Effector memory CD8-positive, alpha-beta T cell (primary cell): ENCODE results near the gene APOO.

Source experiments
- ATAC-seq: fragments of 150-1000 bp; cut with Tn5 transposase; replicated peaks from 2 replicates; pipeline ENCODE4 v1.10.0; 2021; ENCODE audit warnings: mild to moderate bottlenecking, moderate library complexity
- DNase-seq, 3 experiments: peaks; one replicate each; pipeline ENCODE4 v3.0.0; 2021
- H3K27ac Mint-ChIP-seq, 2 donors: one replicate each; pipeline ENCODE4 v1.8.0; 2022; ENCODE audit warnings: mild to moderate bottlenecking in 2 of 2, mixed read lengths in 2 of 2, moderate library complexity in 2 of 2
- H3K27me3 Mint-ChIP-seq, 2 donors: one replicate each; pipeline ENCODE4 v1.8.0; 2022; ENCODE audit warnings: mixed read lengths in 2 of 2
- H3K36me3 Mint-ChIP-seq: one replicate; pipeline ENCODE4 v1.8.0; 2022; ENCODE audit warnings: mild to moderate bottlenecking, moderate library complexity, mixed read lengths; ENCODE audit not compliant: insufficient read depth
- H3K4me1 Mint-ChIP-seq, 2 donors: one replicate each; pipeline ENCODE4 v1.8.0; 2022; ENCODE audit warnings: low read depth in 2 of 2, mixed read lengths in 2 of 2
- H3K4me3 Mint-ChIP-seq, 2 donors: one replicate each; pipeline ENCODE4 v1.8.0; 2022; ENCODE audit warnings: mild to moderate bottlenecking in 2 of 2, mixed read lengths in 2 of 2, moderate library complexity in 2 of 2
- H3K9me3 Mint-ChIP-seq, 2 donors: one replicate each; pipeline ENCODE4 v1.8.0; 2022; ENCODE audit warnings: mixed read lengths in 2 of 2

APOO gene

DNA sequence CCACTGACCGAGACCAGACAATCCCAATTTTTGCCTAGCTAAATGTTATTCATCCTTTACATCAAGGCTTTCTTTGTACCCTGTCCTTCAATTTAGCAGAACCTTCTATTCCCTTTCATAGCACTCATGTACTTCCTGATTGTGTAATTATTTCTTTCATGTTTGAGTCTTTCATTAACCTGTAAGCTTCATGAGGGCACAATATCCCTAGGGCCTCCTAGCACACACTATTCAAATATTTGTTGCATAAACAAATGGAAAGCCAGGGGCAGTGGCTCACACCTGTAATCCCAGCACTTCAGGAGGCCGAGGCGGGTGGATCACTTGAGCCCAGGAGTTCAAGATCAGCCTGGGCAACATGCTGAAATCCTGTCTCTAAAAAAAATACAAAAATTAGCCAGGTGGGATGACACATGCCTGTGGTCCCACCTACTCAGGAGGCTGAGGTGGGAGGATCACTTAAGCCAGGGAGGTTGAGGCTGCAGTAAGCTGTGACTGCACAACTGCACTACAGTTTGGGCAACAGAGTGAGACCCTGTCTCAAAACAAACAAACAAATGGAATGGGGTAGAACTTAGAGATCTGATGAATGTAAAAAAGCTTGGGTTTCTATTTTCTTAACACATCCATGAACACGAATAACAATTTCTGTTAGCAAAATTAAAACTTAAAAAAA lies 65.8 kb downstream of the APOO start:
- Mint-ChIP-seq H3K27ac (no peak overlapping the region), H3K9me3 (no peaks in the 10 kb centered on the region), H3K4me3 (no peak overlapping the region), H3K4me1 (no peaks in the 10 kb centered on the region), H3K27me3 (no peaks in the 10 kb centered on the region), H3K36me3 (peaks cover 3% of the 10 kb centered on the region)
- ATAC-seq, result no peak
- no peak for DNase-seq

DNA sequence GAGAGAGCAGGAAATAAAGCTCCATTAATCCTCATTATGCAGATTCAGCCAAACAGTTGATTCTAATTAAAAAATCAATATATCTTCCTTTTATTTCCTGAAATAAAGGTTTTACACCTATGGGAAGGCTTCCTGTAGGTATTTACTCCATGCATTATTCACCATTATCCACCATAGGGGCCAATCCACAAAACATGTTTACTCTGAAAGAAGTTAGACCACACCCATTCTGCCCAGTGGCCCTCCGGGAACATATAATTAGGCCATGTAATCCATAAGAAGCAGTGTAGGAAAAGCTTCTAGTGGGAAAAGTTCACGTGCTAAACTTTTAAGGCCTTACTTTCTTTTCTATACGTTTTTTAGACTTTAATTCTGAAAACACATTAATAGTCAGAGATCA lies 67.1 kb downstream of the APOO start:
- Mint-ChIP-seq H3K4me1 (no peaks in the 10 kb centered on the region), H3K4me3 (no peak overlapping the region), H3K27me3 (no peaks in the 10 kb centered on the region), H3K36me3 (peaks cover 3% of the 10 kb centered on the region), H3K9me3 (no peaks in the 10 kb centered on the region), H3K27ac (no peak overlapping the region)
- DNase-seq, result no peak
- no peak for ATAC-seq

DNA sequence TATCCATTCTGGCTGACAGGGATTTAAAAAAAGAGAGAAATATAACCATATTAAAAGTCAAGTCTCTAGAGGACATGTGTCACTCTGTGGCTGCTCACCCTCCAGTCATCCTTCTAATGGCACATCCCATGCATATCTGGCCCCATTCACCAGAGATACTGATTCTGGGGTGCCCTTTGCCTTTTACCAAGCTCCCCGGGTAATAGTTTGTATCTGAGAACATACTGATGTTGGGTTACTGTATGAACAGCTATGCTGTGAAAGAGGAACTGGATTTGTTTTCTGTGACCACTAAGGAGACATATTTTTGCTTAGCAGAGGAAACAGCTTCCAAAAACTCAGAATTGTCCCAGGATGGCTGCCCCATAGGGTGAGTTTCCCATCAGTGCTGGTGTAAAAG lies 68.8 kb downstream of the APOO start:
- DNase-seq (no peak), ATAC-seq (no peak)
- Mint-ChIP-seq H3K4me1 (no peaks in the 10 kb centered on the region), H3K4me3 (no peak overlapping the region), H3K27ac (no peak overlapping the region), H3K36me3 (peaks cover 3% of the 10 kb centered on the region), H3K9me3 (no peaks in the 10 kb centered on the region), H3K27me3 (no peaks in the 10 kb centered on the region)

DNA sequence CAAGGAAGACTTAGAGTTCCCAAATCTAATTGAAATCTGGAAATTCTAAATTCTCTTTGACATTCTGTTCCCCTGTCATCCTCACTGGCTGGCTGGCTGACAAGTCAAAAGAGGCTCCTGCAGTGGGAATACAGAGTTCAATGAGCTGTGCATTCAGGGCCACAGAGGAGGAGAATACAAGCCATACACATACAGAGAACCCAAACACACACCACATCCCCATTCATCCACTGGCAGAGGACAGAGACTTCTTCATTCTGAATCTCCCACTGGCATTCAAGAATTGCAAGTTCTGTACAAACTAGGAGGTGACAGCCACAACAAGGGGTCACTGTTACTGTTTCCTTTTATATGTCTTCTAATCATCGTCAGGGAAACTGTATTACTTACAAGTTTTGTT lies 75.0 kb downstream of the APOO start:
- peak overlapping the region in 1 of 2 donors; percentile 82 for H3K27ac Mint-ChIP-seq
- H3K9me3 Mint-ChIP-seq, result no peaks in the 10 kb centered on the region
- ATAC-seq (no peak), DNase-seq (no peak)
- H3K36me3 Mint-ChIP-seq, result no peaks in the 10 kb centered on the region
- H3K4me3 Mint-ChIP-seq, result no peak overlapping the region
- H3K4me1 Mint-ChIP-seq, result no peaks in the 10 kb centered on the region
- no peaks in the 10 kb centered on the region for H3K27me3 Mint-ChIP-seq

DNA sequence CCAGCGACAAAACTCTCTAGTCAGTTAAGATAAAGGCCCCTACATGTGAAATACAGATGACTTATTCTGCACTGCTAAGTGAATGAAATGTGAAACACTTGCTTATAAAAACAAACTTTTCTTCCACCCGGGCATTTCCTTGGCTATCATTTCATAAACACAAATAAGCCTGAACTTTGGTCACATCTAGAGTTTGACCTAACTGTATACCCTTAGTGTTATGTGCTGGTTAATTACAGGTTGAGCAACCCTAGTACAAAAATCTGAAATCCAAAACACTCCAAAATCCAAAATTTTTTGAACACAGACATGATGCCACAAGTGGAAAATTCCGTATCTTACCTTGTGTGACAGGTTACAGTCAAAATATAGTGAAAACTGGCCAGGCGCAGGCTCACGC lies 78.9 kb downstream of the APOO start:
- Mint-ChIP-seq H3K4me1 (no peaks in the 10 kb centered on the region), H3K4me3 (no peak overlapping the region), H3K36me3 (no peaks in the 10 kb centered on the region), H3K9me3 (no peaks in the 10 kb centered on the region), H3K27ac (no peak overlapping the region), H3K27me3 (no peaks in the 10 kb centered on the region)
- ATAC-seq (no peak), DNase-seq (no peak)

DNA sequence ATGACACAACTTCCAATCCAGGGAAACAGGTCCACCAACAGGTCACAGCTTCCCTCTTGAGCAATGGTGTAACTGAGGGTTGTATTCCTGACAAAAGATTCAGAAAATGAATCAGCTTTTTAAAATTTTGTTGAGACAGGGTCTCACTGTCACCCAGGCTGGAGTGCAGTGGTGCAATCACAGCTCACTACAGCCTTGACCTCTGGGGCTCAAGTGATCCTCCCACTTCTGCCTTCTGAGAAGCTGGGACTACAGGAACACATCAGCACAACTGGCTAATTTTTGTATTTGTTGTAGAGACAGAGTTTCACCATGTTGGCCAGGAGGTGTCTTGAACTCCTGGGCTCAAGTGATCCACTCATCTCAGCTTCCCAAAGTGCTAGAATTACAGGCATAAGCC lies 81.1 kb downstream of the APOO start:
- H3K27ac Mint-ChIP-seq, result no peak overlapping the region
- H3K27me3 Mint-ChIP-seq, result no peaks in the 10 kb centered on the region
- no peaks in the 10 kb centered on the region for H3K9me3 Mint-ChIP-seq
- H3K4me3 Mint-ChIP-seq, result no peak overlapping the region
- no peak for ATAC-seq
- no peak for DNase-seq
- H3K36me3 Mint-ChIP-seq, result no peaks in the 10 kb centered on the region
- H3K4me1 Mint-ChIP-seq, result no peaks in the 10 kb centered on the region

DNA sequence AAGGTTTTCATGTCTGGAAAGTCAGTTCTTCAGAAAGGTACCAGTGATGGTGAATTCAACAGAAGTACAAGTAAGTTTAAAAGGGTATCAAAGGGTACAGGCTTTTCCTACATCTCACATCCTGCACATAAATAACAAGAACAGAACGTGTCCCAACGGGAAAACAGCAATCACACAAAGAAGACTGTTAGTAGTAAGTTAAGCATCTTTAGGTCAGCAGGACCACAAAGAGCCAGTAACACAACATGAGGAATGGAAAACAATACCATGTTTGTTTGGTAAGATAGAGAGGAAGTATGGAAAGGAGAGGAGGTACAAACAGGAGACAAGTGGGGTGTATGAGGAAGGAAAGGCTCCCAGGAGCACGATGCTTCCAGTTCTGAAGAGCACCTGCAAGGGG lies 81.5 kb downstream of the APOO start:
- Mint-ChIP-seq H3K9me3 (no peaks in the 10 kb centered on the region), H3K36me3 (no peaks in the 10 kb centered on the region), H3K4me1 (no peaks in the 10 kb centered on the region), H3K4me3 (no peak overlapping the region), H3K27me3 (no peaks in the 10 kb centered on the region), H3K27ac (no peak overlapping the region)
- DNase-seq (no peak), ATAC-seq (no peak)

DNA sequence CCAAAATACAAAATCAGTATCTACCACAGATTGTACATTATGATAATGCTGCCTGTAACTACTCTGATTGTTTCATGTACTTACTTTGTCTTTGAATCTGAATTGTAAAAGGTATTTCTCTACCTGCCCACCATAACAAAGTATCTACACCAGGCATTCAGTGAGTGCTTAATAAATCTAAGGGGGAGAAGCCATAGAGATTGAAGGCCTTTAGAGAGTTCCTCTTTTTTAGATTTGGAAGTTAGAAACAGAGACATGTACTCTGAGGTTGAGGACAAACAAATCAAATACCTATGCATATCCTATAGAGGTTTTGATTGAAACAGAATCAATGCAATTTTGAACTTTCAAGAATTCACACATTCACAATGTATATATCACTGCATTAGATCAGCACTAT lies 82.1 kb downstream of the APOO start:
- no peaks in the 10 kb centered on the region for H3K27me3 Mint-ChIP-seq
- no peaks in the 10 kb centered on the region for H3K9me3 Mint-ChIP-seq
- H3K27ac Mint-ChIP-seq, result no peak overlapping the region
- no peak overlapping the region for H3K4me3 Mint-ChIP-seq
- no peaks in the 10 kb centered on the region for H3K4me1 Mint-ChIP-seq
- H3K36me3 Mint-ChIP-seq, result no peaks in the 10 kb centered on the region
- DNase-seq (no peak), ATAC-seq (no peak)

DNA sequence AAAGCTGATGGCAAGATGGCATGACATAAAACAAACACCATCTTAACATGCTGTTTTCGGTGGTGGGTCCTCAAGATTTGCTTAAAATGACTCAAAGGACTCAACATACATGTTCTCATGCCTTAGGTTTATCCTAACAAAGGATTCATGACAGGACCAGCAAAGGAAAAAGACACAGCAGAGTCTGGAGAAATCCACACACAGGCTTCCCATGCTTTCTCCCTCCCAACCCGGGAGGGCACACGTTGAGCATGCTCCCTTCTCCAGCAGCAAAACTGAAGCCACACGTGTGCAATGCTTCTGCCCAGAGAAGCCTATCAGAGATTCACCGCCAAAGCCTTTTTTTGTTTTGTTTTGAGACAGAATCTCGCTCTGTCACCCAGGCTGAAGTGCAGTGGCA lies 84.9 kb downstream of the APOO start:
- DNase-seq (no peak), ATAC-seq (no peak)
- Mint-ChIP-seq H3K27ac (no peak overlapping the region), H3K4me3 (no peak overlapping the region), H3K4me1 (no peaks in the 10 kb centered on the region), H3K27me3 (no peaks in the 10 kb centered on the region), H3K9me3 (no peaks in the 10 kb centered on the region), H3K36me3 (no peaks in the 10 kb centered on the region)

DNA sequence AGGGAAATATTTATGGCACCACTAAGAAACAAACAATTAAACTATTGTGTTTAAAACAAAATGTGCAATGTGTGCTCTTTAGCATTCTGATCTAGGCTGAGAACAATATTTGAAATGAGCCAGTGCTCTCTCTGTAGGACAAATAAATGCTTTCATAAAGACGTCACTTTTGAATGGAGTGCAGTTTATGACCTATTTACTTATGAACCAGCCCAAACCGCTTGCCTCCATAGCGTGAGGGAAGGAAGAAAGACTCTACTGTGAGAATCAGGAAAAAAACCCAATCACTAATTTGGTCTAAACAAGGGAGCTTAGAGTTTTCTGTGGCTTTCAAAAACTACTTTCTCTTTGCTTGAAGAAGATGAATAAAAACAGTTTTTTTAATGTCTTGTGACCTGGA lies 85.3 kb downstream of the APOO start:
- Mint-ChIP-seq H3K4me3 (no peak overlapping the region), H3K9me3 (no peaks in the 10 kb centered on the region), H3K4me1 (no peaks in the 10 kb centered on the region), H3K36me3 (no peaks in the 10 kb centered on the region), H3K27ac (no peak overlapping the region), H3K27me3 (no peaks in the 10 kb centered on the region)
- ATAC-seq (no peak), DNase-seq (no peak)

DNA sequence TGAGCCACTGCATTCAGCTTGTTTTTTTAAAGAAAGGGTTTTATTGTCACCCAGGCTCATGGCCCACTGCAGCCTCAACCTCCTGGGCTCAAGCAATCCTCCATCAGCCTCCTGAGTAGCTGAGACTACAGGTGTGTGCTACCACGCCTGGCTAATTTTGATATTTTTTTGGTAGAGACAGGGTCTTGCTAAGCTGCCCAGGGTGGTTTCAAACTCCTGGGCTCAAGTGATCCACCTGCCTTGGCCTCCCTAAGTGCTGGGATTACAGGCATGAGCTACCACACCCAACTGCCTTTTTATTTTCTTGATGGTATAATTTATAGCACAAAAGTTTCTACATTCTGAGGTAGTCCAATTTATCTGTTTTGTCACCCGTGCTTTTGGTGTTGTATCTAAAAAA lies 85.9 kb downstream of the APOO start:
- Mint-ChIP-seq H3K27me3 (no peaks in the 10 kb centered on the region), H3K4me3 (no peak overlapping the region), H3K9me3 (no peaks in the 10 kb centered on the region), H3K4me1 (no peaks in the 10 kb centered on the region), H3K27ac (no peak overlapping the region), H3K36me3 (no peaks in the 10 kb centered on the region)
- no peak for DNase-seq
- ATAC-seq, result no peak

DNA sequence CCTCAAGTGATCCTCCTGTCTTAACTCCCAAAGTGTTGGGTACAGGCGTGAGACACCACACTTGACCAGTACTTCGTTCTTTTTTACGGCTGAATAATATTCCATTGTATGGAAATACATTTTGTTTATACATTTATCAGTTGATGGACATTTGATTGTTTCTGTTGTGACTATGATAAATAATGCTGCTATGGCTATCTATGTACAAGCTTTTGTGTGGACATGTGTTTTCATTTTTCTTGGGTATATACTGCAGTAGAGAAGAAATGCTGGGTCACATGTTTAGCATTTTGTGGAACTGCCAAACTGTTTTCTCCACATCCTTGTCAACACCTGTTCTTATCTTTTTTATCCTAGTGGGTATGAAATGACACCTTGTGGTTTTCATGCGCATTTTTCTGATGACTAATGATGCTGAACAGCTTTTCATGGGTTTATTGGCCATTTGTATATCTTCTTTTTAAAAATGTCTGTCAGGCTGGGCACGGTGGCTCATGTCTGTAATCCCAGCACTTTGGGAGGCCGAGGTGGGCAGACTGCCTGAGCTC lies 87.4 kb downstream of the APOO start:
- DNase-seq (no peak), ATAC-seq (no peak)
- no peaks in the 10 kb centered on the region for H3K36me3 Mint-ChIP-seq
- H3K27ac Mint-ChIP-seq, result no peak overlapping the region
- no peaks in the 10 kb centered on the region for H3K9me3 Mint-ChIP-seq
- H3K4me1 Mint-ChIP-seq, result no peaks in the 10 kb centered on the region
- no peak overlapping the region for H3K4me3 Mint-ChIP-seq
- no peaks in the 10 kb centered on the region for H3K27me3 Mint-ChIP-seq

DNA sequence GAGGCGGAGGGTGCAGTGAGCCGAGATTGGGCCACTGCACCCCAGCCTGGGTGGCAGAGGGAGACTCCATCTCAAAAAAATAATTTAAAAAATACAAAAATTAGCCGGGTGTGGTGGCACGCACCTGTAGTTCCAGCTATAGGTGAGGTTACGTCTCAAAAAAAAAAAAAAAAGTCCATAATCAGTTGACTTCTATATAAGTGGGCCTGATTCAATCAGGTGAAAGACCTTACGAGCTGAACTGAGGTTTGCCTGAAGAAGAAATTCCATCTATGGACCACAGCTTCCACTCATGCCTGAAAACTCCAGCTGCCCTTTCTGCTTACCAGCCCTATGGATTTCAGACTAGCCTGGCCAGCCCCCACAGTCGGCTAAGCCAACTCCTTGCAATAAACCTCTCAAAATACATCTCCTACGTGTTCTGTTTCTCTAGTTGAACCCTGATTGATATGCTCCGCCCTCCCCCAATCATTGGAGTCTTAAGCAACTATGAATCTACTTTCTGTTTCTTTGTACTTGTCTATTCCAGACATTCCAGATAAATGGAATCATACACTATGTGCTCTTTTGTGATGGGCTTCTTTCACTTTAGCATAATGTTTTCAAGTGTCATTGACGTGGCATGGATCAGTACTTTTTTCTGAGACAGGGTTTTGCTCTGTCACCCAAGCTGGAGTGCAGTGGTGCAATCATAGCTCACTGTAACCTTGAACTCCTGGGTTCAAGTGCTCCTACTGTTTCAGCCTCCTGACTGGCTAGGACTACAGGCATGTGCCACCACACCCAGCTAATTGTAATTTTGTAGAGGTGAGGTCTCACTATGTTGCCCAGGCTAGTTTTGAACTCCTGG lies 88.1 kb downstream of the APOO start:
- no peaks in the 10 kb centered on the region for H3K27me3 Mint-ChIP-seq
- no peak for ATAC-seq
- H3K4me3 Mint-ChIP-seq, result no peak overlapping the region
- no peaks in the 10 kb centered on the region for H3K36me3 Mint-ChIP-seq
- no peak for DNase-seq
- no peaks in the 10 kb centered on the region for H3K9me3 Mint-ChIP-seq
- H3K27ac Mint-ChIP-seq, result no peak overlapping the region
- H3K4me1 Mint-ChIP-seq, result no peaks in the 10 kb centered on the region

DNA sequence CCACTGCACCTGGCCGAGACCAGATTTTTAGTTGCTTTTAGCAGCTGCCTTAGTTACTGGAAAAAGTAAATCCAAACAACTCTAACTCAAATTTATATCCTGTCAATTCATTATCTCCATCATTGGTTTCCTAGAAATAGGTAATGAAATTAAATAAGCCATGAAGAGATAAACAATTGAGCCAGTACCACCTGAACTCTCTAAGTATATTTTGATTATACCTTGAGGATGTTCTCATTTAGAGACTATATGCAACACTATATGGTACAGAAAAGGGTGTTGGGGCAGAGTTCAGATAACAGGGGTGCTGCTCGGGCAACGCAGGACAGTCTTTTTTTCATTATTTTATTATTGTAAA lies 89.8 kb downstream of the APOO start:
- DNase-seq (no peak), ATAC-seq (no peak)
- H3K36me3 Mint-ChIP-seq, result no peaks in the 10 kb centered on the region
- H3K9me3 Mint-ChIP-seq, result no peaks in the 10 kb centered on the region
- no peaks in the 10 kb centered on the region for H3K4me1 Mint-ChIP-seq
- H3K27ac Mint-ChIP-seq, result no peak overlapping the region
- H3K27me3 Mint-ChIP-seq, result no peaks in the 10 kb centered on the region
- H3K4me3 Mint-ChIP-seq, result no peak overlapping the region
